Measurements from ENCODE around the gene GRK3. TPM values are rescaled to one million over a fixed set of nuclear protein-coding genes. Genes with fewer than 3 reads are reported as not detected.

The GRK3 gene
- total RNA-seq, 1 experiment from 2014 or later, result 2.0 TPM

DNA sequence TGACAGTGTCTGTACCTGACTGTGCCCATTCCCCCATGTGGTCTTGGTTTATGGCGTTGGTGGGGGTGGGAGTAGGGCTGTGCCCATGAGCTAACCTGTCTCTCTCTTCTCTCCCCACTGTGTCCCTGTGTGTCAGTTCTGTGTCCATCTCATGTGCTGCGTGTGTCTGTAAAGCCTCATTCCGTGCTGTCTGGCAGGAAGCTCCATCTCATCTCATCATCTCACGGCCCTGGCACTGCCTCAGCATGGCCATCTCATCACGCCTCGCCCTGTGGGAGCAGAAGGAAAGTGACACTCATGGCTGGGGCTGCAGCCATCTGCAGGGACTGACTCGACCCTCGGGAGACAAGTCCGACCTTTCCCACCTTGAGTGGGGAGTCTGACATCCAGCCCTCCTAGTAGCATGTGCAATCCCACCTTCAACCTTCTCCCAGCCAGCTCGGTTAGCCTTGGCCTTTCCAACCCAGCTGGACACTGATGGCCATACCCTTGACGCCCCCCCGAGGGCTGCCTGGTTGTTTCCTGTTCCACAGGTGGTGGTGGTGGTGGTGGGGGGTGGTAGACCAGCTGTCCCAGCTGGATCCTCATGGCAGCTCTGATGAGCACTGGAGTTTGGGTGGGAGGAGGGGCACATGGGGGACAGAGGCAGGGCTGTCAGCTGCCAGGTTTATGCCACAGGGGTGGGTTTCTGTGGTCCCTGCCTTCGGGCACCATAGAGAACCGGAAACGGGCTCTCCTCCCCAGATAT, 196.5 kb downstream of the GRK3 start:
- no peaks in the 10 kb centered on the region for H3K36me3 ChIP-seq (ENCODE audit: insufficient read depth, low read length, poor library complexity, severe bottlenecking)
- no peak for DNase-seq (ENCODE audit: low spot score)
- CTCF ChIA-PET, result no interaction called here
- no peaks in the 10 kb centered on the region for H3K27me3 ChIP-seq (replicated peaks; ENCODE audit: insufficient read depth, low read depth, low read length, poor library complexity)
- no peak overlapping the region for H3K4me3 ChIP-seq (ENCODE audit: low read depth, low read length, poor library complexity, severe bottlenecking)
- POLR2A ChIA-PET (ENCODE audit: low non-redundant PET), result no interaction called here
- intact Hi-C loops (cut with micrococcal nuclease; ENCODE audit: unreplicated experiment), result no loop called here
- no peak overlapping the region for H3K27ac ChIP-seq (ENCODE audit: low read depth, low read length, poor library complexity, severe bottlenecking)
- TF ChIP-seq EZH2 (IDR thresholded peaks at IDR 0.05; ENCODE audit: borderline replicate concordance, low read depth, low read length, poor library complexity, severe bottlenecking) (no peak), CTCF (conservative IDR thresholded peaks at IDR 0.05; ENCODE audit: low read depth, low read length) (no peak)
- H3K9me3 ChIP-seq (ENCODE audit: low read depth, low read length, poor library complexity, severe bottlenecking), result no peaks in the 10 kb centered on the region
- no TSS peak for BruUV-seq (replicated peaks)
- H3K4me1 ChIP-seq (ENCODE audit: insufficient read depth, low read length, poor library complexity, severe bottlenecking), result no peaks in the 10 kb centered on the region

- H3K4me1 ChIP-seq (ENCODE audit: insufficient read depth, low read length, poor library complexity, severe bottlenecking), result no peaks in the 10 kb centered on the region
- POLR2A ChIA-PET (ENCODE audit: low non-redundant PET), result no interaction called here
These were observed 197.7 kb downstream of the GRK3 start for GRCh38 chr22:25762147-25762546.

GRCh38 chr22:25763239-25763777, 198.8 kb downstream of the GRK3 start:
- no peaks in the 10 kb centered on the region for H3K4me1 ChIP-seq (ENCODE audit: insufficient read depth, low read length, poor library complexity, severe bottlenecking)
- no peak overlapping the region for H3K27ac ChIP-seq (ENCODE audit: low read depth, low read length, poor library complexity, severe bottlenecking)
- CTCF ChIA-PET, result no interaction called here
- no peak for DNase-seq (ENCODE audit: low spot score)
- intact Hi-C loops (cut with micrococcal nuclease; ENCODE audit: unreplicated experiment), result no loop called here
- BruUV-seq (replicated peaks), result no TSS peak
- H3K36me3 ChIP-seq (ENCODE audit: insufficient read depth, low read length, poor library complexity, severe bottlenecking), result no peaks in the 10 kb centered on the region
- H3K4me3 ChIP-seq (ENCODE audit: low read depth, low read length, poor library complexity, severe bottlenecking), result no peak overlapping the region
- peaks cover 7% of the 10 kb centered on the region for H3K9me3 ChIP-seq (ENCODE audit: low read depth, low read length, poor library complexity, severe bottlenecking)
- POLR2A ChIA-PET (ENCODE audit: low non-redundant PET), result no interaction called here
- no peaks in the 10 kb centered on the region for H3K27me3 ChIP-seq (replicated peaks; ENCODE audit: insufficient read depth, low read depth, low read length, poor library complexity)
- TF ChIP-seq CTCF (conservative IDR thresholded peaks at IDR 0.05; ENCODE audit: low read depth, low read length) (no peak), EZH2 (IDR thresholded peaks at IDR 0.05; ENCODE audit: borderline replicate concordance, low read depth, low read length, poor library complexity, severe bottlenecking) (no peak)

More at GRCh38 chr22:25762147-25762546, 197.7 kb downstream of the GRK3 start:
- no peaks in the 10 kb centered on the region for H3K36me3 ChIP-seq (ENCODE audit: insufficient read depth, low read length, poor library complexity, severe bottlenecking)
- H3K27ac ChIP-seq (ENCODE audit: low read depth, low read length, poor library complexity, severe bottlenecking), result no peak overlapping the region
- intact Hi-C loops (cut with micrococcal nuclease; ENCODE audit: unreplicated experiment), result no loop called here
- no peak overlapping the region for H3K4me3 ChIP-seq (ENCODE audit: low read depth, low read length, poor library complexity, severe bottlenecking)
- CTCF ChIA-PET, result no interaction called here
- peaks cover 7% of the 10 kb centered on the region for H3K9me3 ChIP-seq (ENCODE audit: low read depth, low read length, poor library complexity, severe bottlenecking)
- DNase-seq (ENCODE audit: low spot score), result no peak
- H3K27me3 ChIP-seq (replicated peaks; ENCODE audit: insufficient read depth, low read depth, low read length, poor library complexity), result no peaks in the 10 kb centered on the region
- no TSS peak for BruUV-seq (replicated peaks)
- TF ChIP-seq CTCF (conservative IDR thresholded peaks at IDR 0.05; ENCODE audit: low read depth, low read length) (no peak), EZH2 (IDR thresholded peaks at IDR 0.05; ENCODE audit: borderline replicate concordance, low read depth, low read length, poor library complexity, severe bottlenecking) (no peak)

Measured in A673 (cell line).